ENCODE measurements around the gene ZNF724.

DNA sequence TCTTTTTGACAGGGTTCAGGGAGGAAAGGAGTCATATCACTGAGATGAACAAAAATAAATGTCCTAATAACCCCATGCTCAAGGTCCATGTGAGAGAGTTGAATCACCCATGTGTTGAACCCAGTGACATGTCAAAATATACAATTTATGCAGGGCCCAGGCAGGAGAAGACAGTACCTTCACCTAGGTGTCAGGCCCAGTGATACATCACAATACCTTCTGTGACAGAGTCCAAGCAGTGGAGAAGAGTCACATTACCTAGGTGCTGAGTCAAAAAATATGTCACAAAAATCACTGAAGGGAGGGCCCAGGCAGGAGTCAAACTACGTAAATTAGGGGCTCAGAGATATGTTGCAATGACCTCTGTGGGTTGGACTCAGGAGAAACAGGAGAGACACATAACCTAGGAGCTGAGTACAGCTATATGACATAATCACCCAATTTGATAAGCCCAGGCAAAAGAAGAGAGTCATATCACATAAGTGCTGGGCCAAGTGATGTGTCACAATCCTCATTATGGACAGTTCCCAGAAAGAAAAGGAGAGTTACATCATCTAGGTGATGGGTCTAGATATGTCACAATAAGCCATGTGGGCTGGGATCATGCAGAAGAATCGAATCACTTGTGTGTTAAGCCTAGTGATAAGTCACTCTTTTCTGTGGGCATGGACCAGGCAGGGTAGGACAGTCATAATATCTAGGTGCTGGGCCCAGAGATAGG lies 13.8 kb upstream of the ZNF724 start:
- TF ChIP-seq, protein P1, sequence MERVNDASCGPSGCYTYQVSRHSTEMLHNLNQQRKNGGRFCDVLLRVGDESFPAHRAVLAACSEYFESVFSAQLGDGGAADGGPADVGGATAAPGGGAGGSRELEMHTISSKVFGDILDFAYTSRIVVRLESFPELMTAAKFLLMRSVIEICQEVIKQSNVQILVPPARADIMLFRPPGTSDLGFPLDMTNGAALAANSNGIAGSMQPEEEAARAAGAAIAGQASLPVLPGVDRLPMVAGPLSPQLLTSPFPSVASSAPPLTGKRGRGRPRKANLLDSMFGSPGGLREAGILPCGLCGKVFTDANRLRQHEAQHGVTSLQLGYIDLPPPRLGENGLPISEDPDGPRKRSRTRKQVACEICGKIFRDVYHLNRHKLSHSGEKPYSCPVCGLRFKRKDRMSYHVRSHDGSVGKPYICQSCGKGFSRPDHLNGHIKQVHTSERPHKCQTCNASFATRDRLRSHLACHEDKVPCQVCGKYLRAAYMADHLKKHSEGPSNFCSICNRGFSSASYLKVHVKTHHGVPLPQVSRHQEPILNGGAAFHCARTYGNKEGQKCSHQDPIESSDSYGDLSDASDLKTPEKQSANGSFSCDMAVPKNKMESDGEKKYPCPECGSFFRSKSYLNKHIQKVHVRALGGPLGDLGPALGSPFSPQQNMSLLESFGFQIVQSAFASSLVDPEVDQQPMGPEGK (CRISPR knock-in tag; IDR thresholded peaks at IDR 0.05; ENCODE audit: borderline replicate concordance) = no peak
- TF ChIP-seq RARB (CRISPR knock-in tag; IDR thresholded peaks at IDR 0.05) = no peak
- TF ChIP-seq, protein P2, sequence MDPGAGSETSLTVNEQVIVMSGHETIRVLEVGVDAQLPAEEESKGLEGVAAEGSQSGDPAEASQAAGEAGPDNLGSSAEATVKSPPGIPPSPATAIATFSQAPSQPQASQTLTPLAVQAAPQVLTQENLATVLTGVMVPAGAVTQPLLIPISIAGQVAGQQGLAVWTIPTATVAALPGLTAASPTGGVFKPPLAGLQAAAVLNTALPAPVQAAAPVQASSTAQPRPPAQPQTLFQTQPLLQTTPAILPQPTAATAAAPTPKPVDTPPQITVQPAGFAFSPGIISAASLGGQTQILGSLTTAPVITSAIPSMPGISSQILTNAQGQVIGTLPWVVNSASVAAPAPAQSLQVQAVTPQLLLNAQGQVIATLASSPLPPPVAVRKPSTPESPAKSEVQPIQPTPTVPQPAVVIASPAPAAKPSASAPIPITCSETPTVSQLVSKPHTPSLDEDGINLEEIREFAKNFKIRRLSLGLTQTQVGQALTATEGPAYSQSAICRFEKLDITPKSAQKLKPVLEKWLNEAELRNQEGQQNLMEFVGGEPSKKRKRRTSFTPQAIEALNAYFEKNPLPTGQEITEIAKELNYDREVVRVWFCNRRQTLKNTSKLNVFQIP (CRISPR knock-in tag; IDR thresholded peaks at IDR 0.05; ENCODE audit: borderline replicate concordance, low read depth) = no peak
- no peak for TF ChIP-seq TOX (CRISPR knock-in tag; IDR thresholded peaks at IDR 0.05; ENCODE audit: borderline replicate concordance)
- TF ChIP-seq, protein P3, sequence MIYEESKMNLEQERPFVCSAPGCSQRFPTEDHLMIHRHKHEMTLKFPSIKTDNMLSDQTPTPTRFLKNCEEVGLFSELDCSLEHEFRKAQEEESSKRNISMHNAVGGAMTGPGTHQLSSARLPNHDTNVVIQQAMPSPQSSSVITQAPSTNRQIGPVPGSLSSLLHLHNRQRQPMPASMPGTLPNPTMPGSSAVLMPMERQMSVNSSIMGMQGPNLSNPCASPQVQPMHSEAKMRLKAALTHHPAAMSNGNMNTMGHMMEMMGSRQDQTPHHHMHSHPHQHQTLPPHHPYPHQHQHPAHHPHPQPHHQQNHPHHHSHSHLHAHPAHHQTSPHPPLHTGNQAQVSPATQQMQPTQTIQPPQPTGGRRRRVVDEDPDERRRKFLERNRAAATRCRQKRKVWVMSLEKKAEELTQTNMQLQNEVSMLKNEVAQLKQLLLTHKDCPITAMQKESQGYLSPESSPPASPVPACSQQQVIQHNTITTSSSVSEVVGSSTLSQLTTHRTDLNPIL (CRISPR knock-in tag; IDR thresholded peaks at IDR 0.05; ENCODE audit: low read depth) = no peak
- no peak for TF ChIP-seq PPARA (CRISPR knock-in tag; IDR thresholded peaks at IDR 0.05; ENCODE audit: borderline replicate concordance)
- no peak for TF ChIP-seq ARNTL (CRISPR knock-in tag; IDR thresholded peaks at IDR 0.05; ENCODE audit: borderline replicate concordance, low read depth)
- TF ChIP-seq ZFP3 (CRISPR knock-in tag; IDR thresholded peaks at IDR 0.05) = no peak
- no peak for TF ChIP-seq ESRRG (CRISPR knock-in tag; IDR thresholded peaks at IDR 0.05)
- TF ChIP-seq TCF4 (CRISPR knock-in tag; IDR thresholded peaks at IDR 0.05; ENCODE audit: borderline replicate concordance) = no peak
- TF ChIP-seq BACH2 (CRISPR knock-in tag; IDR thresholded peaks at IDR 0.05; ENCODE audit: borderline replicate concordance) = no peak
- no peak for TF ChIP-seq ZFP30 (CRISPR knock-in tag; IDR thresholded peaks at IDR 0.05)
- no peak for TF ChIP-seq ZNF8 (CRISPR knock-in tag; IDR thresholded peaks at IDR 0.05)
